Ishikawa (cell line): Measurements from ENCODE around the gene PTTG1IP.

Experiments
- CEBPB ChIP-seq: IDR thresholded peaks from 2 replicates; pipeline ENCODE4 v1.6.1; 2012
- CREB1 ChIP-seq: IDR thresholded peaks from 2 replicates; pipeline ENCODE4 v1.6.1; 2012; ENCODE audit warnings: low read depth
- EGR1 ChIP-seq: IDR thresholded peaks from 2 replicates; pipeline ENCODE4 v1.6.1; 2012
- EP300 ChIP-seq: IDR thresholded peaks from 2 replicates; pipeline ENCODE4 v1.6.1; 2012; ENCODE audit warnings: borderline replicate concordance
- FOXM1 ChIP-seq: IDR thresholded peaks from 2 replicates; pipeline ENCODE4 v1.6.1; 2012; ENCODE audit warnings: low read depth, borderline replicate concordance
- NFIC ChIP-seq: IDR thresholded peaks from 2 replicates; pipeline ENCODE4 v1.6.1; 2012
- RAD21 ChIP-seq: IDR thresholded peaks from 2 replicates; pipeline ENCODE4 v1.6.1; 2012; ENCODE audit warnings: low read depth
- TAF1 ChIP-seq: IDR thresholded peaks from 2 replicates; pipeline ENCODE4 v1.6.1; 2012; ENCODE audit warnings: low read depth, mild to moderate bottlenecking
- TCF12 ChIP-seq: IDR thresholded peaks from 2 replicates; pipeline ENCODE4 v1.6.1; 2012; ENCODE audit warnings: low read depth
- TEAD4 ChIP-seq: IDR thresholded peaks from 2 replicates; pipeline ENCODE4 v1.6.1; 2012
- YY1 ChIP-seq: IDR thresholded peaks from 2 replicates; pipeline ENCODE4 v1.6.1; 2012; ENCODE audit warnings: low read depth
- ZBTB7A ChIP-seq: IDR thresholded peaks from 2 replicates; pipeline ENCODE4 v1.6.1; 2012; ENCODE audit warnings: low read depth
- TF ChIP-seq, protein P1 (sequence below): IDR thresholded peaks from 2 replicates; pipeline ENCODE4 v1.6.1; 2012
- TF ChIP-seq, protein P2 (sequence below): IDR thresholded peaks from 2 replicates; pipeline ENCODE4 v1.6.1; 2012
- TF ChIP-seq, protein P3 (sequence below): IDR thresholded peaks from 2 replicates; pipeline ENCODE4 v1.6.1; 2012; ENCODE audit warnings: low read depth, mild to moderate bottlenecking

Gene PTTG1IP

DNA sequence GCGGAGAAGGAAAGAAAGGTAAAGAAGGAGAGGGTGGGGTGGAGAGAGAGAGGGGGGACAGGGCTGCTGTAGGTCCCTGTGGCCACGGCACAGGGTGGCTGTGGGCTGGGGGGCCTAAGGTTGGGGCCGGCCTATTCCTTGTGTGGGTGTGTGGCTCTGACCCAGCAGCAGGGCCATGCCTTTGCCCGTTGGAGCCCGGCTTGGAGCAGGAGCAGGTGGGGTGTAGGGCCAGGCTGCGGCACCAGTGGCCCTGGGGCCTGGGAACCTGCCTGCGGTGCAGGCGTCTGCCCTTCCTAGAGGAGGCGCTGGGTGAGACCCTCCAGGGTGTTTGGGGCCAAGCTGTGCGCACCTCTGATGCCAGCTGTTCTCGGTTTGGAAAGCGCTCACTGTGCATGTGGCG lies 36.0 kb downstream of the PTTG1IP start:
- TF ChIP-seq EGR1 = no peak
- no peak for TF ChIP-seq CREB1
- TF ChIP-seq ZBTB7A = no peak
- no peak for TF ChIP-seq RAD21
- TF ChIP-seq, protein P1, sequence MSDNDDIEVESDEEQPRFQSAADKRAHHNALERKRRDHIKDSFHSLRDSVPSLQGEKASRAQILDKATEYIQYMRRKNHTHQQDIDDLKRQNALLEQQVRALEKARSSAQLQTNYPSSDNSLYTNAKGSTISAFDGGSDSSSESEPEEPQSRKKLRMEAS = no peak
- TF ChIP-seq EP300 = no peak
- TF ChIP-seq FOXM1 = no peak
- no peak for TF ChIP-seq TCF12
- no peak for TF ChIP-seq TEAD4
- TF ChIP-seq NFIC = no peak
- TF ChIP-seq, protein P2, sequence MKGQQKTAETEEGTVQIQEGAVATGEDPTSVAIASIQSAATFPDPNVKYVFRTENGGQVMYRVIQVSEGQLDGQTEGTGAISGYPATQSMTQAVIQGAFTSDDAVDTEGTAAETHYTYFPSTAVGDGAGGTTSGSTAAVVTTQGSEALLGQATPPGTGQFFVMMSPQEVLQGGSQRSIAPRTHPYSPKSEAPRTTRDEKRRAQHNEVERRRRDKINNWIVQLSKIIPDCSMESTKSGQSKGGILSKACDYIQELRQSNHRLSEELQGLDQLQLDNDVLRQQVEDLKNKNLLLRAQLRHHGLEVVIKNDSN = no peak
- no peak for TF ChIP-seq TAF1
- TF ChIP-seq, protein P3, sequence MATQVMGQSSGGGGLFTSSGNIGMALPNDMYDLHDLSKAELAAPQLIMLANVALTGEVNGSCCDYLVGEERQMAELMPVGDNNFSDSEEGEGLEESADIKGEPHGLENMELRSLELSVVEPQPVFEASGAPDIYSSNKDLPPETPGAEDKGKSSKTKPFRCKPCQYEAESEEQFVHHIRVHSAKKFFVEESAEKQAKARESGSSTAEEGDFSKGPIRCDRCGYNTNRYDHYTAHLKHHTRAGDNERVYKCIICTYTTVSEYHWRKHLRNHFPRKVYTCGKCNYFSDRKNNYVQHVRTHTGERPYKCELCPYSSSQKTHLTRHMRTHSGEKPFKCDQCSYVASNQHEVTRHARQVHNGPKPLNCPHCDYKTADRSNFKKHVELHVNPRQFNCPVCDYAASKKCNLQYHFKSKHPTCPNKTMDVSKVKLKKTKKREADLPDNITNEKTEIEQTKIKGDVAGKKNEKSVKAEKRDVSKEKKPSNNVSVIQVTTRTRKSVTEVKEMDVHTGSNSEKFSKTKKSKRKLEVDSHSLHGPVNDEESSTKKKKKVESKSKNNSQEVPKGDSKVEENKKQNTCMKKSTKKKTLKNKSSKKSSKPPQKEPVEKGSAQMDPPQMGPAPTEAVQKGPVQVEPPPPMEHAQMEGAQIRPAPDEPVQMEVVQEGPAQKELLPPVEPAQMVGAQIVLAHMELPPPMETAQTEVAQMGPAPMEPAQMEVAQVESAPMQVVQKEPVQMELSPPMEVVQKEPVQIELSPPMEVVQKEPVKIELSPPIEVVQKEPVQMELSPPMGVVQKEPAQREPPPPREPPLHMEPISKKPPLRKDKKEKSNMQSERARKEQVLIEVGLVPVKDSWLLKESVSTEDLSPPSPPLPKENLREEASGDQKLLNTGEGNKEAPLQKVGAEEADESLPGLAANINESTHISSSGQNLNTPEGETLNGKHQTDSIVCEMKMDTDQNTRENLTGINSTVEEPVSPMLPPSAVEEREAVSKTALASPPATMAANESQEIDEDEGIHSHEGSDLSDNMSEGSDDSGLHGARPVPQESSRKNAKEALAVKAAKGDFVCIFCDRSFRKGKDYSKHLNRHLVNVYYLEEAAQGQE = no peak
- no peak for TF ChIP-seq YY1
- TF ChIP-seq CEBPB = no peak

DNA sequence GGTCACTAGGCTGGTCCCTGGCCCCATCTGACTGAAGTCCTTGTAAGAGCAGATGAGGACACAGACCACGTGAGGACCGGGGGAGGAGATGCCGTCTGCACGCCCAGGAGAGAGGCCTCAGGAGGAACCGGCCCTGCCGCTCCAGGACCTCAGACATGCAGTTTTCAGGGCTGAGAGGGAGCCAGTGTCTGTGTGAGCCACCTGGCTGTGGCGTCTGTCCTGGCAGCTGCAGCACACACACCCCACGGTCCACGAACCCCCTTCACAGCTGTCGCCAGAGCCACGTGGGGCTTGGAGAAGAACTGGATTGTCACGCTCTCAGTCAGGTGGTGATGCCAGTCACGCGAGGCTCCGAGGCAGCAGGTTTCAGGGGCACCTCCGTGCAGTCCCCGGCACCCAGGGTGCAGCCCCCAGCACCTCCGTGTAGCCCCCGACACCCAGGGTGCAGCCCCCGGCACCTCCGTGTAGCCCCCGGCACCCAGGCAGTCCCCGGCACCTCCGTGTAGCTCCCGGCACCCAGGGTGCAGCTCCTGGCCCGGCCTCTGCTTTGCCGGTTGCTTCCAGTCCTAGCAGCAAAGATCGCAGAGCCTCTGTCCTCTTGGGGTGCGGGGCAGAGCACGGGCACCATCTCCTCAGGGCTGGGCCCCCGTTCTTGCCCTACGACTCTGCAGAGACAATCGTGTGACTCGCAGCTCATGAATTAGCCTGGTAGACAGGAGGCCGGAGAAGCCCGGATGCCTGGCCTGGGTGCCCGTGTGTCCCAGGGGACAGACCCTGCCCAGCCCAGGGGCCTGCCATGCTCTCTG lies 36.6 kb downstream of the PTTG1IP start:
- TF ChIP-seq, protein P2 = peak; percentile 90
- TF ChIP-seq CEBPB = no peak
- TF ChIP-seq, protein P1 = peak; percentile 75

DNA sequence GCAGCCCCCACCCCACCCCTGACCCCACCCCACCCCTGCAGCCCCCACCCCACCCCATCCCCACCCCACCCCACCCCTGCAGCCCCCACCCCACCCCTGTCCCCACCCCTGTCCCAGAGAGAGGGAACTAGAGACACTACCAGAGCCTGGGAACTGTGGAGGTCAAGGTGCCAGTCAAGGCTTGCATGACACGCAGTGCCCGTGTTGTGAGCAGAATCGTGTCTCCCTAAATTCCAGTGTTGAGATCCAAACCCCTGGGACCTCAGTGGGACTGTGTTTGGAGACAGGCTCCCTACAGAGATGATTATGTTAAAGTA lies 37.2 kb downstream of the PTTG1IP start:
- TF ChIP-seq, protein P2 = no peak

DNA sequence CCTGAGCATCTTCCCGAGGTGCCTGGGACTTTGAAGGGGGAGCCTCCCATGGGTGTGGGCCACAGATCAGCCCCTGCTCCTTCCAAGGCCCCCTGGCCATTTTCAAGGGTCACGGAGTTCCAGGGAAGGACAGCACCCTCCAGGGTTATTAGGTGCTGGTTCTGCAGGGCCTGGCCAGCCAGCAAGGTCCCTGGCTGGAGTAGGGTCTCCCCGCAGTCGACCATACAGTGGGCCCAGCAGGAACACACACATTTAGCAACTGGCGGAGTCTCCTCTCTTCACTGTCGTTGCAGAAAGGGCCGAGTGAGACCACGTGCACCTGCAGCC lies 37.9 kb downstream of the PTTG1IP start:
- TF ChIP-seq TCF12 (no peak), ZBTB7A (0 out of 2 replicates have a peak, but pooled peaks have one; percentile 32)

DNA sequence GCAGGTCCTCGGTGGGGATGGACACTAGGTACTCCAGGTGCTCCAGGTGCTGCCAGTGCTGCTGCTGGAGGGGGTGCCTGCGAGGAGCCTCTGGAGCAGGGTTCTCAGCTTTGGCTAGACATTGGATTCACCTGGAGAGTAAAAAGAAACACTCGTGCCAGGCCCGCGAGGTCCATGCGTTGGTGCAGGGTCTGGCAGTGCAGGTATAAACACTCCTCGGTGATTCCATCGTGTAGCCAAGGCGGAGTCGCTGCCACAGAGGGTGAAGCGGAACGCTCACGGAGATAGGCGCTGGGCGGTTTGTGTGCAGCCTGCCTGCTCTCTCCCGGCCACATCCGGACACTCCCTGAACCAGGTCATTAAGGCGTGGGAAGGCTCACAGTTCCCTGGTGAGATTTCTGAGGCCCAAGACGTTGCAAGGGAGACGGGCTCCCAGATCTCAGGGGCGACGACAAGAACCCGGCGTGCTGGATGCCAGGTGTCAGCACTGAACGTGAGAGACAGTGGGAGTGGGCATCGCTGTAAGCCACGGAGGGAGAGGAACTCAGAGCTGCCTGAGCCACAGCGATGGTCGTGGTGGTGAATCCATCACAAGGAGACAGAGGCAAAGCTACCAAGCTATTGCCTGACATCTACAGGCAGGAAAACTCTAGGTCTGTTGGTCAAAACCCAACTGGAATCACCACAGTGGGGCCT lies 38.4 kb downstream of the PTTG1IP start:
- TF ChIP-seq ZBTB7A (no peak), RAD21 (peak; percentile 14; the same call in 1 of the 2 replicates)
- TF ChIP-seq, protein P2 = no peak

DNA sequence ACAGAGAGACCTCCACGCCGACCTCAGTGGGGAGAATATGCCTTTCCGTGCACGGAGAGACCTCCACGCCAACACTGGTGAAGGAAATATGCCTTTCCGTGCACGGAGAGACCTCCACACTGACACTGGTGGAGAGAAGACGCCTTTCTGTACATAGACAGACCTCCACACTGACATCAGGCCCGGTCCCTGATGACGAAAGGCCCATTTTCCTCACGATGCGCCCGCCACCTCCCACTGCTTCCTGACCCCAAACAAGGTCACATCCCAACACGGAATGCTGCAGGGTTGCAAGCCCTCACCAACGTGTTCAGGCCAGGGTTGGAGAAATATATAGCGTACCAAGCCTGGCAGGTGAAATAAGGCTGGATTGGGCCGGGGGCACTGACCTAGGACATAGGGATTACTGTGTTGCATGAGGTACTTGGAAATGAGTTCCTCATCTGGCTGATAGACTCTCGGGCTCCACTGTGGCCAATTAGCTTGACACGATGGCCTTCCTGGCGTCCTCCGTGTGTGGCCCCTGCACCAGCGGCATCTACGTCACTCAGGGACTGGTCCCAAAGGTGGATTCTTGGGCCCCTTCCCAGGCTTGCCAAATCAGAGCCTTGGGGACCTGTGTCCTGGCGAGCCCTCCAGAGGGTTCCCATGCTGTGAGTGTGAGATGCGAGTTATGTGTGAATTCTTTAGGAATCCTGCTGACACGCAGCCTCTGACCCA lies 39.1 kb downstream of the PTTG1IP start:
- TF ChIP-seq YY1 (no peak), EP300 (no peak), NFIC (no peak), CREB1 (no peak), CEBPB (no peak), RAD21 (no peak), FOXM1 (no peak), ZBTB7A (no peak), TEAD4 (no peak), TCF12 (no peak)
- TF ChIP-seq, protein P3 = no peak
